HK-2 (cell line): ENCODE measurements around the gene CDH23.

ENCODE experiments used
- DNase-seq: peaks from one replicate; pipeline ENCODE4 v3.0.0-alpha.2; 2018; ENCODE audit not compliant: unreplicated experiment

The CDH23 gene

GRCh38 chr10:71392791-71393781, 3.6 kb upstream of the CDH23 start:
- no peak for DNase-seq

GRCh38 chr10:71393841-71394475, 2.8 kb upstream of the CDH23 start:
- DNase-seq, result no peak

DNA sequence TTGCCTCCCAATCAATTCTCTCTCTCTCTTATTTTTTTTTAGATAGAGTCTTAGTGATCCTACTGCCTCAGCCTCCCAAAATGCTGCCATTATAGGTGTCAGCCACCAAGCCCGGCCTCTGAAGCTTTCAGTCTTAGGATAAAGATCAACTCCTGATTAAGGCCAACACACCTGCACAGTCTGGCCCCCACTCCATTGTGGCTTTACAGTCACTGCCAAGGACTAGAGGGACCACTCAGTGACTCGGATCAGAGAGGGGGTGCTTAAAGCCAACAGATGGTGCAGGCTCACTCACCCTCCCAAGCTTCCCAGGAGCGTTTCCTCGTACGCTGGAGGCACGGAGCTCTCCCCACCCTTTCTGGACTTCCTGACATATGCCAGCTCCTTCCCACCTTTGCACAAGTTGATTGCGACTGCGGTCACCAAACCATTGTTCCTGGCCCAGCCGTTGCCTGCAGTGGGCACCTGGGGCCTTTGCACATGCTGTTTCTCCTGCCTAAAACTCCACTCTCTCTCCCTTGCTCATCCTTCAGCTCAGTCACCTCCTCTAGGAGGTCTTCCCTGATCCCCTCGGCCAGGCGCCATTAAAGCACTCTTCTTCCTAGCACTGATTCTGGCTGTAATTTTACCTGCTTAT, 1.7 kb upstream of the CDH23 start:
- DNase-seq, result no peak

GRCh38 chr10:71395621-71396020, 1.1 kb upstream of the CDH23 start:
- no peak for DNase-seq

GRCh38 chr10:71396084-71396710, 523 bp upstream of the CDH23 start:
- DNase-seq, result no peak

- no peak for DNase-seq
These were observed 834 bp downstream of the CDH23 start for GRCh38 chr10:71397296-71398212.

GRCh38 chr10:71398976-71399375, 2.3 kb downstream of the CDH23 start:
- no peak for DNase-seq

DNA sequence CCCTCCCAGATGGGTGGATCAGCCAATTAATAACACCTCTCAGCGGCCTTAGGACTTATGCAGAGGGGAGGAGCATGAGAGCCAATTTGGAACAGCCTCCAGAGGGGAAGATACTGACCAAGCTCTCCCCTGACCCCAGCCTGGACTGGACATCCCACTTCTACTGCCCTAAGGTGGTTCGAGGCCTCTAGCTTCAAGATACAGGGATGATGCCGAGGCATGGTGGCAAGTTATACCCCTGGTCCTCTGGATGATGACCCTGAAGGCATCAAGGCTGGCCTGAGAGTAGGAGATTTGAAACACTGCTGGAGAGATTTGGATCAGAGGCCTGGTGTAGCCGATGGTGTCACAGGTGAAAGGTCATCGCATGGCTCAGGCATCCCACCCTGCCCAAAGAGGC, 3.2 kb downstream of the CDH23 start:
- no peak for DNase-seq

- no peak for DNase-seq
These were observed 4.3 kb downstream of the CDH23 start for GRCh38 chr10:71401056-71401455.

GRCh38 chr10:71402005-71402404, 5.3 kb downstream of the CDH23 start:
- no peak for DNase-seq

DNA sequence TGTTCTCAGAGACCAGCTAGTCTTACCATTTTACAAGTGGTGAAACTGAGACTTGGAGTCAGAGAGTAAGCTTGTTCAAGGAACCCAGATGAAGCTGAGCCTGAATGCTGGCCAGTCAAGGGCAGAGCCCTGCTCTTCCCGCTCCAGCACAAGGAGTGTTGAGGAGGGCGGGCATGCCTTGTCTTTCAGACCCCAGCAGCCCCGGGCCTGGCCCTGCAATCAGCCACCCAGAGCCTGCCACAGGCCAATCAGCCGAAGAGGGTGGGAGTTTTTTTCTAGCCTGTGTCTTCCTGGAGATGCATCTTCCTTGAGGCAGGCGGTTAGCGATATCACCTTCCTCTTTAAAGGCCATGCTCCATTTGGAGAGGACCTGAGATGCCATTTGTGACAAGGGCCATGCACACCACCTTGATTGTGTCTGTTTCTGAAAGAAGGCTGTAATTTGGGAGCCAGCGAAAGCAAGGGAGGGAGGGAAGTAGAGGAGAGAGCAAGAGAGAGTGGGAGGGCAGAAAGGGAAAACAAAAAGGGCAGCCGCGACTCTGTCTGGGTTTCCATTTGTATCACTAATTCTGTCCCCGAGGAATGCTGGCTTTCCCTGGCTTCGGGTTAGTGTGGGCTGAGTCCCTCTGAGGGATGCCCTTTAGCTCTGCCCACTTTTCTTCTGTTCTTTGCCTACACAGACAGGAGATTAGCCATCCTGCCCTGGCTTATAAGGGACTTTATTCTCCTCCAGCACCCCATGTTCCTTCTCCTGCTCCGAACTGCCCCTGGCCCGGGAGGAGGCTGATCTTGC, 8.0 kb downstream of the CDH23 start:
- no peak for DNase-seq

DNA sequence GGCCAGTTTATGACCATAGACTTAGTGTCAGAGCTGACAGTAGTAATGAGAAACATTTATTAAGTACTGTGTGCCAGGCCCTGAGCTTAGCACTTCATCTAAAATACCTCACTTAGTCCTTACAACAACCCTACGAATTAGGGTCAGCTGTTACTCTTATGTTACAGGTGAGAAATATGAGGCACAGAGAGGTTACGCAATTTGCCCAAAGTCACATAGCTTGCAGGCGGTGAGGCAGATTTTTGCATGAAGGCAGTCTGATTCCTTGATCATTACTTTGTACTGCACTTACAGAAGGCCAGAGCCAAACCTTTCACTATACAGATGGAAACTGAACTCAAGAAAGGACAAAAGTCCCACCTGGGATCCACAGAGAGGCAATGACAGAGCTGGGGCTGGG, 10.2 kb downstream of the CDH23 start:
- DNase-seq, result no peak

GRCh38 chr10:71408436-71409225, 11.9 kb downstream of the CDH23 start:
- DNase-seq, result no peak

- no peak for DNase-seq
These were observed 12.9 kb downstream of the CDH23 start for GRCh38 chr10:71409516-71410104.

DNA sequence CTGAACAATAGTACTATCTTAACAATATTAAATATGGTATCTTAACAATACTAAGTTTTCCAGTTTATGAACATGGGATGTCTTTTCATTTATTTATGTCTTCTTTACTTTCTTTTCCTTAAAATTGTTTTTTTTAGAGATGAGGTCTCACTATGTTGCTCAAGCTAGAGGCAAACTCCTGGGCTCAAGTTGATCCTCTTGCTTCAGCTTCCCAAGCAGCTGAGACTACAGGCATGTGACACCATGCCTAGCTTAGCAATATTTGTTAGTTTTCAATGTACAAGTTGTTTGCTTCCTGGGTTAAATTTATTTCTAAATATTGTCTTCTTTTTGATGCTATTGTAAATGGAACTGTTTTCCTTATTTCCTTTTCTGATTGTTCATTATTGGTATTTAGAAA, 16.9 kb downstream of the CDH23 start:
- DNase-seq, result no peak

DNA sequence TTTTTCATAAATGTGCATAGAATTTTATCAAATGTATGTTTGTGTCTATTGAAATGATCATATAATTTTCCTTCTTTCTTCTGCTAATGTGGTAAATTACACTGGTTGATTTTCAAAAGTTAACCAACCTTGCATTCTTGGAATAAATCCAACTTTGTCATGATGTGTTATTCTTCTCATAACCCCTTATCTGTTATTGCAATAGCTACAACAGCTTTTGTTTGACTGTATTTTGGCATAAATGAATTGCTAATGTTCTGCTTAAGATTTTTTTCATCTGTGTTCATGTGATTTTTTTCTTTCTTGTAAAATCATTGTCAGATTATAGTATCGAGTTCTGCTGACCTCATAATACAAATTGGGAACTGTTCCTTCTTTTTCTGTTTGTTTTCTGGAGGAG, 17.6 kb downstream of the CDH23 start:
- DNase-seq, result no peak

GRCh38 chr10:71419002-71419540, 22.4 kb downstream of the CDH23 start:
- no peak for DNase-seq

- no peak for DNase-seq
These were observed 23.0 kb downstream of the CDH23 start for GRCh38 chr10:71419750-71420149.

DNA sequence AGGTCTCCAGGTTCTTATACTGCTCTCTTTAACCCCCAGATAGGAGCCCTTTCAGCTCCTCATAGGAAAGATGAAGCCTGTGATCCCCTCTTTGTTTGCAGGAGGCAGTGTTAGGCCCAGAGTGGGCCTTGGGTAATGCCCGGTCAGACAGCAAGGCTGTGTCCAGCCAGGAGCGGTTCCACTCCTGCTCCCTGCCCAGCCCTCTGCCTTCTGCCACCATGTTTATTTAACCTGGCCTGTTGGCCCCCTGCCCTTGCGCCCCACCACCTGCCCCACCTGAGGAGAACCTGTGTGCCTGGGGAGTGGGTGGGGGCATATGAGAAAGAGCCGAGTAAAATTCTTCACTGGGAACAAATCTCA, 24.3 kb downstream of the CDH23 start:
- DNase-seq, result no peak
